Activated CD4-positive, alpha-beta memory T cell treated with anti-CD3 and anti-CD28 coated beads, Interleukin-2, amount 10 ng/mL, durations not matched to agents 7 days and 5 days (primary cell): ENCODE results near the gene FRMPD1. TPM values are rescaled to one million over a fixed set of nuclear protein-coding genes. Genes with fewer than 3 reads are reported as not detected.
"Not testable (repeated sequence)": the region's sequence is repeated elsewhere in the genome, so short reads cannot be mapped to it uniquely, and the experiment has no call there.

Source experiments
- CTCF ChIA-PET: fragments of 350-600 bp; sonication (Branson Sonifier 250); formaldehyde crosslinking; loops from one replicate; lab custom pipeline; 2021; ENCODE audit warnings: antibody characterized with exemption, inconsistent platforms; lab: Charles Lee
- POLR2A ChIA-PET: fragments of 350-600 bp; sonication (Branson Sonifier 250); formaldehyde crosslinking; loops from one replicate; lab custom pipeline; 2021; ENCODE audit warnings: antibody characterized with exemption; lab: Charles Lee
- DNase-seq: peaks from one replicate; pipeline ENCODE4 v3.0.0-alpha.2; 2020
- H3K27ac Mint-ChIP-seq: one replicate; pipeline ENCODE4 v1.8.0; 2021; ENCODE audit warnings: mild to moderate bottlenecking, mixed read lengths
- H3K27me3 Mint-ChIP-seq: one replicate; pipeline ENCODE4 v1.8.0; 2021; ENCODE audit warnings: mixed read lengths
- H3K36me3 Mint-ChIP-seq: one replicate; pipeline ENCODE4 v1.8.0; 2021; ENCODE audit warnings: low read depth, mixed read lengths
- H3K4me1 Mint-ChIP-seq: one replicate; pipeline ENCODE4 v1.8.0; 2021; ENCODE audit warnings: mixed read lengths
- H3K4me3 Mint-ChIP-seq: one replicate; pipeline ENCODE4 v1.8.0; 2021; ENCODE audit warnings: mild to moderate bottlenecking, mixed read lengths
- H3K9me3 Mint-ChIP-seq: one replicate; pipeline ENCODE4 v1.8.0; 2021; ENCODE audit warnings: mixed read lengths
- total RNA-seq, 2 experiments: library from RNA; stranded (reverse); gene quantifications; one replicate each; pipeline ENCODE4 v1.2.3, GENCODE V29; 2021

The FRMPD1 gene
- total RNA-seq, 2 experiments from 2014 or later: not detected

GRCh38 chr9:37732952-37733351 is 82.2 kb downstream of the FRMPD1 start:
- Mint-ChIP-seq H3K36me3 (no peaks in the 10 kb centered on the region), H3K27ac (no peak overlapping the region), H3K4me3 (no peak overlapping the region), H3K9me3 (no peaks in the 10 kb centered on the region), H3K4me1 (no peaks in the 10 kb centered on the region), H3K27me3 (peaks cover 30% of the 10 kb centered on the region)
- ChIA-PET POLR2A (no interaction called here), CTCF (no interaction called here)
- no peak for DNase-seq

GRCh38 chr9:37739222-37739621 is 88.5 kb downstream of the FRMPD1 start:
- Mint-ChIP-seq H3K4me1 (no peaks in the 10 kb centered on the region), H3K9me3 (no peaks in the 10 kb centered on the region), H3K27me3 (peaks cover 11% of the 10 kb centered on the region), H3K27ac (no peak overlapping the region), H3K36me3 (no peaks in the 10 kb centered on the region), H3K4me3 (no peak overlapping the region)
- ChIA-PET CTCF (no interaction called here), POLR2A (no interaction called here)
- DNase-seq: no peak

GRCh38 chr9:37740128-37740527 is 89.4 kb downstream of the FRMPD1 start:
- Mint-ChIP-seq H3K27ac (no peak overlapping the region), H3K4me1 (no peaks in the 10 kb centered on the region), H3K27me3 (peaks cover 8% of the 10 kb centered on the region), H3K4me3 (no peak overlapping the region), H3K36me3 (no peaks in the 10 kb centered on the region), H3K9me3 (no peaks in the 10 kb centered on the region)
- POLR2A ChIA-PET: no interaction called here
- DNase-seq: no peak
- CTCF ChIA-PET: no interaction called here

GRCh38 chr9:37740631-37741328 is 90.0 kb downstream of the FRMPD1 start:
- no peaks in the 10 kb centered on the region for H3K36me3 Mint-ChIP-seq
- no peak overlapping the region for H3K27ac Mint-ChIP-seq
- CTCF ChIA-PET: no interaction called here
- peaks cover 4% of the 10 kb centered on the region for H3K27me3 Mint-ChIP-seq
- H3K4me1 Mint-ChIP-seq: no peaks in the 10 kb centered on the region
- POLR2A ChIA-PET: no interaction called here
- no peaks in the 10 kb centered on the region for H3K9me3 Mint-ChIP-seq
- H3K4me3 Mint-ChIP-seq: no peak overlapping the region
- no peak for DNase-seq

- DNase-seq: no peak
- no peak overlapping the region for H3K27ac Mint-ChIP-seq
- ChIA-PET POLR2A (no interaction called here), CTCF (interaction anchor here (0.9 to 1.1 kb wide), 2 partner anchors 12 to 157 kb away, joined by 3 to 4 read pairs; no protein-coding TSS in a partner anchor)
- no peak overlapping the region for H3K4me3 Mint-ChIP-seq
- no peaks in the 10 kb centered on the region for H3K4me1 Mint-ChIP-seq
- no peaks in the 10 kb centered on the region for H3K36me3 Mint-ChIP-seq
- peaks cover 2% of the 10 kb centered on the region for H3K27me3 Mint-ChIP-seq
- no peaks in the 10 kb centered on the region for H3K9me3 Mint-ChIP-seq
Measured at GRCh38 chr9:37745970-37746369, 95.2 kb downstream of the FRMPD1 start.

GRCh38 chr9:37746448-37747270 is 95.9 kb downstream of the FRMPD1 start:
- Mint-ChIP-seq H3K27ac (no peak overlapping the region), H3K9me3 (no peaks in the 10 kb centered on the region), H3K36me3 (no peaks in the 10 kb centered on the region), H3K4me1 (no peaks in the 10 kb centered on the region), H3K4me3 (no peak overlapping the region), H3K27me3 (peaks cover 2% of the 10 kb centered on the region)
- DNase-seq: no peak
- ChIA-PET POLR2A (no interaction called here), CTCF (interaction anchor here (0.9 to 1.3 kb wide), 3 partner anchors 12 to 156 kb away, joined by 3 to 4 read pairs (median 3); no protein-coding TSS in a partner anchor)

GRCh38 chr9:37747271-37747753 is 96.6 kb downstream of the FRMPD1 start:
- Mint-ChIP-seq H3K27me3 (peaks cover 2% of the 10 kb centered on the region), H3K4me3 (no peak overlapping the region), H3K36me3 (no peaks in the 10 kb centered on the region), H3K9me3 (no peaks in the 10 kb centered on the region), H3K27ac (no peak overlapping the region), H3K4me1 (no peaks in the 10 kb centered on the region)
- DNase-seq: peak; percentile 65
- POLR2A ChIA-PET: interaction anchor here (0.6 kb wide), 1 partner anchor 38 kb away, joined by 4 read pairs; the partner anchor contains the start of gene EXOSC3
- CTCF ChIA-PET: interaction anchor here (1.2 to 1.8 kb wide), 5 partner anchors 9 to 166 kb away, joined by 3 to 7 read pairs (median 4); no protein-coding TSS in a partner anchor

- Mint-ChIP-seq H3K27ac (no peak overlapping the region), H3K36me3 (peaks cover 4% of the 10 kb centered on the region), H3K4me3 (no peak overlapping the region), H3K4me1 (peaks cover 13% of the 10 kb centered on the region), H3K27me3 (peaks cover 2% of the 10 kb centered on the region), H3K9me3 (peaks cover 3% of the 10 kb centered on the region)
- ChIA-PET POLR2A (no interaction called here), CTCF (interaction anchor here (0.8 to 1.8 kb wide), 5 partner anchors 11 to 135 kb away, joined by 3 to 4 read pairs (median 3); no protein-coding TSS in a partner anchor)
- no peak for DNase-seq
Measured at GRCh38 chr9:37749129-37749528, 98.4 kb downstream of the FRMPD1 start.

GRCh38 chr9:37751186-37751585 is 100.4 kb downstream of the FRMPD1 start:
- H3K4me3 Mint-ChIP-seq: no peak overlapping the region
- no peaks in the 10 kb centered on the region for H3K27me3 Mint-ChIP-seq
- H3K4me1 Mint-ChIP-seq: peaks cover 26% of the 10 kb centered on the region
- no peak for DNase-seq
- ChIA-PET CTCF (interaction anchor here (0.6 kb wide), 1 partner anchor 70 kb away, joined by 3 read pairs; no protein-coding TSS in a partner anchor), POLR2A (no interaction called here)
- no peak overlapping the region for H3K27ac Mint-ChIP-seq
- H3K36me3 Mint-ChIP-seq: peaks cover 7% of the 10 kb centered on the region
- peaks cover 3% of the 10 kb centered on the region for H3K9me3 Mint-ChIP-seq

GRCh38 chr9:37751704-37752103 is 101.0 kb downstream of the FRMPD1 start:
- DNase-seq, H3K27me3 Mint-ChIP-seq, CTCF ChIA-PET, H3K4me3 Mint-ChIP-seq, H3K27ac Mint-ChIP-seq, H3K9me3 Mint-ChIP-seq, H3K36me3 Mint-ChIP-seq: not testable (repeated sequence)
- POLR2A ChIA-PET: interaction anchor here (1.9 kb wide), 1 partner anchor 32 kb away, joined by 15 read pairs; the partner anchor contains the start of gene EXOSC3
- H3K4me1 Mint-ChIP-seq: peaks cover 26% of the 10 kb centered on the region

GRCh38 chr9:37752112-37752511 is 101.4 kb downstream of the FRMPD1 start:
- H3K27me3 Mint-ChIP-seq, H3K27ac Mint-ChIP-seq, H3K4me3 Mint-ChIP-seq, H3K36me3 Mint-ChIP-seq, DNase-seq, H3K9me3 Mint-ChIP-seq: not testable (repeated sequence)
- ChIA-PET POLR2A (interaction anchor here (1.9 kb wide), 1 partner anchor 32 kb away, joined by 15 read pairs; the partner anchor contains the start of gene EXOSC3), CTCF (interaction anchor here (0.8 to 0.9 kb wide), 2 partner anchors 48 to 160 kb away, joined by 3 read pairs; partner anchors contain the start of genes DCAF10 and TOMM5)
- H3K4me1 Mint-ChIP-seq: peaks cover 26% of the 10 kb centered on the region

- Mint-ChIP-seq H3K27ac (peak overlapping the region; percentile 79), H3K36me3 (peaks cover 10% of the 10 kb centered on the region), H3K4me1 (peaks cover 26% of the 10 kb centered on the region), H3K27me3 (no peaks in the 10 kb centered on the region), H3K4me3 (peak overlapping the region; percentile 95), H3K9me3 (peaks cover 3% of the 10 kb centered on the region)
- ChIA-PET CTCF (interaction anchor here (0.8 to 0.9 kb wide), 2 partner anchors 48 to 161 kb away, joined by 3 read pairs; partner anchors contain the start of genes DCAF10 and TOMM5), POLR2A (interaction anchor here (1.0 to 1.9 kb wide), 3 partner anchors 31 to 161 kb away, joined by 3 to 15 read pairs (median 3); partner anchors contain the start of genes DCAF10, EXOSC3 and TOMM5)
- DNase-seq: no peak
Measured at GRCh38 chr9:37752642-37753488, 102.1 kb downstream of the FRMPD1 start.
